CD4-positive, alpha-beta T cell treated with Interleukin-10 for 1 hour (primary cell): ENCODE results near the gene SALL4.
"Not testable (repeated sequence)": the region's sequence is repeated elsewhere in the genome, so short reads cannot be mapped to it uniquely, and the experiment has no call there.

Experiments used
- DNase-seq: peaks from one replicate; pipeline ENCODE4 v3.0.0-alpha.2; 2020

SALL4 gene

DNA sequence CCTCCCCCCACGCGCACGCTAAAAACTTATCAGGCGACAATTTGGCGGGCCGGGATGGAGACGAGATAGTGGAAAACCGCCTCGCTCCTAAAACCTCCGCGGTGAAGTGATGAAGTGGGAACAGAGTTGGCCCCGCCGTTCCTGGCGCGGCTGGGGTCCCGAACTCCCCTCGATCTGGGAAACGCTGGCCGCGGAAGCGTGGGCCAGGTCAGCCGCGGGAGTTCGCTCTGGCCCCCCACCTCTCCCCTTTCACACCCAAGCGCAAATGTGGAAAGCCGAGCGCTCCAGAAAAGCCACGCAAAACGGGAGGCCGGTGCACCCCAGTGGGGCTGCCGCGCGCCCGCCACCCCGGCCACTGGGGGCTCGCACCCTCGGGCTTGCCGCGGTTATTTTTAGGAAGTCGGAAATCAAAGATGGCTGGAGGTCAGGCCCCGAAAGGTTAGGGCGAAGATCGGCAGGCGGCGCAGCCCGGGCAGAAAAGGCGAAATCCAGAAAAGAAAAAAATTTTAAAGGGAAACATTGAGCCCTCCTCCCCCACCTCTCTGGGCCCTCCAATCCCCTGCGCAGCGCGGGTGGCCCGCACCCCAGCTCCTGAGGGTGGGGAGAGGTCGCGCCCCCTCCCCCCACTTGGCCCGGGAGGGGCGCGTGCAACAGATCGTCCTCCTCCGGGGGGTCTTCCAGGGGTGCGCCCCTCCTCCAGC lies 1.0 kb downstream of the SALL4 start:
- DNase-seq: no peak

DNA sequence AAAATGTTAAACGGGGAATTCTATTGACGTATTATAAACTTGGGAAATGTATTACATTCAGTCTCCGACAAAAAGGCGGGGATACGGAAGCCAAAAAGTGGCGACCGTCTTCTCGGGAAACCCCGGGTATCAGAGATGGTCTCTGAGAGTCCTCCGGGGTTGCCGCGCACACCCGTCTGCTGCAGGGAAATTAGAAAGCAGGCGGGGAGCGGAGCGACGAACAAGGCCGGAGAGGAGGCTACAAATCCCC lies 1.5 kb downstream of the SALL4 start:
- DNase-seq: no peak

DNA sequence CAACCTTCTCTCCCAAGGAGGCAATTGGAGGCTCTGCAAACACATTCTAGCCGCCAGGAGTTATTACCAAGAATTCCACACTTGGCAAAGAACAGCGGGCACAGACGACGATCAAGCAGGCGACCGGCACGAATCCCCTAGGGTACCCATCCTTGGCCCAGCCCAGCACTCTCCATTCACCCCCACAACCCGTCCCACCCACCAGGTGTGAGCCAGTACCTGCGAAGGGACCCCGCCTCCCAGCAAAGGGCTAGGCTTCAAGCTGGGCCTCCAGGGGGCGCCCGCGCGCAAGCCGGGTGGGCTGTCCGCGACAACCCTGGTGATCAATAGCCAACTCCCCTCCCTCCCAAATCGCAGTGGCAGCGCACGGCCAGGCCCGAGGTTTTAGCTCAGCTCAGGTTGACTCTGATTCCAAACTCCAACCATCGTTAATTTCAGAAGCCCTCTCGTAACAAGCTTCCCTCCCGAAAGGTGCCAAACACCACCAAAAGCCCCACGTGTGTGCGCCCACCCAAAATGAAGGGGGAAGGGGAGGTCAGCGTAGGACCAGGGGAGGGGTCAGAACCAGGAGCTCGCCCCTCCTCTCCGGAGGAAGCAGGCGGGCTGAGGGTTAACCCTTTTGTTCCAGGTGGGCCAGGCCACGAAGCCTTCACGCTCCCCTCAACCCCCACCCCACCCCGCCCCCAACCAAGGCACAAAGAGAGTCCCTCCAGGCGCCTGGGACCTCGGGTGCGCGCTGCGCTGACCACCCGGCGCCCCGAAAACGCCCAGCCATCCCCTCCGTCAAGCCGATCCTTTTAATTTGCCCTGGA lies 2.1 kb downstream of the SALL4 start:
- DNase-seq: peak; percentile 53

DNA sequence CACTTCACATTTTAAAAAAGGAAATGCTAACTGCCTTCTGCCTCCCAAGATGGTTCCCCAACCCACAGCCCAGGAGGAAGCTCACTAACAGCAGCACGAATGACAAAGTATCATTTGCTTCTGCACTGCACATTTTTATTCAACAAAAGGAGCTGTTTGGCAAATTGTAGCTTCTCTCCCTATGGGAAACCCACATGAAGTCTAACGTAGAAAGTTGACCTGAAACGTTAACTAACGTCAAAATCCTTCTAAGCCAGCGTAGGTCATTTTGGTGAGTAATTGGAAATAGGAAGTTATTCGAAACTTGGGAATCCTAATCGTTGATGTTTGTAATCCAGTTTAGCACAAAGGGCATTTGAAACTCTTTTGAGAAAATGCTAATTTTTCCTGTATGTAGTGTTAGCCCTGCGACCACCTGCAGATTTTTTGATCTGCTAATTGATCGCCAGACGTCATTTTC lies 2.9 kb downstream of the SALL4 start:
- DNase-seq: no peak

DNA sequence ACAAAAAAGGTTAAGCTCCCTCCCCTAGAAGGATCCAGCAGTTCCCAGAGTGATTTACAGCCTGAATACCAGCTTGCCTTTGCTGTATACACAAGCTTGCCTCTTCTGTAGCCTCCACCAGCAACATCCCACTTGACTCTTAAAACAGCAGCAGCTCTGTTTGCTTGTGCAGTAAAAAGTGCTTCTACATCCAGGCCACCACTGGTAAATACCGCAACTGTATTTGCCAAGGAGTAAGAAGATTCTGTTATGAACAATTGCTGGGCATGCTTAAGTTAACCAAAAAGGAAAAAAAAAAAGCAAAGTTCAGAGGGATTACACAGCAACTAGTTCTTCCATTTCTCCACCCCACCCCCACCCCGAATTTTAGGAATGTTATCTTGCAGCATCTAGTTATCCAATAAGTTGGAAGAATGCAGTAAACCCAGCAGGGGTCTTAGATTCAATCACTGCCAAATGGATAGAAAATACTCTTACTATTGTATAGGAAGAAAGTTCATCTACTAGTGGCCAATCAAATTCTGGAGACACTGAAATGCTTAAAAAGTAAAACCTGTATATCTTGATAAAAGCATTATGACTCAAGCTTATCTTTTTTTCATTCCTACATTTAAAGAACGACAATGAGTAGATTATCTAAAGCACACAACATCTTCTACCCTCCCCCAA lies 4.8 kb downstream of the SALL4 start:
- no peak for DNase-seq

DNA sequence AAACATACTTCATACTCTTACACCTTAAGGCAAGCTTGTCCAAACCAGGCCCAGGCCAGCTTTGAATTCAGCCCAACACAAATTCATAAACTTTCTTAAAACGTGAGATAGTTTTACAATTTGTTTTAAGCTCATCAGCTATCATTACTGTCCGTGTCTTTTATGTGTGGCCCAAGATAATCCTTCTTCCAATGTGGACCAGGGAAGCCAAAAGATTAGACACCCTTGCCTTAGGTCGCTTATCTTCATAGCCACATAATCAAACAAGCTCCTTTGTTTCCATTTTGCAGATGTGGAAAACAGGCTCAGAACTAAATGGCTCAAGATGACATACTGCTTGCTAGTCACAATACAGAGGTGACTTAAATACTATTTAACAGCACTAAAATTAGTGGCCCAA lies 6.0 kb downstream of the SALL4 start:
- DNase-seq: no peak

DNA sequence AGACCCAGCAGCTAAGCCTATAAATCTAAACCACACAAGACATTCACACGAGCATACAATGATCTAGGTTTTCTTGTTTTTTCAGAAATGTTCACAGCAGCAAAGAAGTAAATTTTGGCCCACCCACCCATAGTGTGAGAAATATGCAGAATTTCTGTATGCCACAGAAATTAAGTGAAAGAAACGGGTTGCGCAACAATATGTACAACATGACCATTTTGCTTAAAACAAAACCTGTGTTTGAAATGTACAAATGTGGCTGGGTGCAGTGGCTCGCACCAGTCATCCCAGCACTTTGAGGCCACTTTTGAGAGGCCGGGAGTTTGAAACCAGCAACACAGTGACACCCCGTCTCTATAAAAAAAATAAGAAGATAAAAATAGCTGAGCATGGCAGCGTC lies 9.4 kb downstream of the SALL4 start:
- DNase-seq: no peak

DNA sequence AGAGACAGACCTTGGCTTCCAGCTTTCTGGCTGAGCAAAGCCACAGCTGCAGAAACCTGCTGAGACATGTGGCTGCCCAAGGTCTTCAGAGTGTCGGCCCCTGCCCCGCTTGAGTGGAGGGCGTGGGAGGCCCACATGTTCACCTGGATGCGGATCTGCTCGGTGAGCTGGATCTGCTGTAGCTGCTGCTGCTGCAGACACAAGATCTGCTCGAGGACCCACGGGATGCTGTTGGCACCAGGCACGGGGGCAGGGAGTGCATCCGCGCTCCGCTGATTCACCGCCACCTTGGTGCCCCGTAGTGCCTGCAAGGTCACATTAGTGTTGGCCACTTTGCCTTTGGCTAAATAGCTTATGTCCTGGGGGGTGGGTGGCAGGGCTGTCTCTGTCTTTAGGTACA lies 10.7 kb downstream of the SALL4 start:
- no peak for DNase-seq

DNA sequence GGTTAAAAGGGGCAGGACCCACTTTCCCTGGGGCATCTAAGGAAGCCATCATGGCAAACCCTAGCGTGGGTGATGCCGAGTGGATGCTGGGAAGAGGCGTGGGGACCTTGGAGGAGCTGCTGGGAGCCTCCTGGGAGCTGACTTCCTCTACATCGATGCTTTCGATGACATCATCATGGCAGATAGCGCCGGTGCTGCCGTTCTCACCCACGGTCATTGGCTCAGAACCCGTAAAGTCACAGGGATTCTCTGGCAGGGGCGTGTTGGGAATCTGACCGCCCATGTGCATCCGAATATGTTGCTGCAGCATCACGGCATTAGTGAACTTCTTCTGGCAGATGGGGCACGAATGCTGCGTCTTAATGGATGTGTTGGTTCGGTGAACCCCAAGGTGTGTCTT lies 12.1 kb downstream of the SALL4 start:
- no peak for DNase-seq

DNA sequence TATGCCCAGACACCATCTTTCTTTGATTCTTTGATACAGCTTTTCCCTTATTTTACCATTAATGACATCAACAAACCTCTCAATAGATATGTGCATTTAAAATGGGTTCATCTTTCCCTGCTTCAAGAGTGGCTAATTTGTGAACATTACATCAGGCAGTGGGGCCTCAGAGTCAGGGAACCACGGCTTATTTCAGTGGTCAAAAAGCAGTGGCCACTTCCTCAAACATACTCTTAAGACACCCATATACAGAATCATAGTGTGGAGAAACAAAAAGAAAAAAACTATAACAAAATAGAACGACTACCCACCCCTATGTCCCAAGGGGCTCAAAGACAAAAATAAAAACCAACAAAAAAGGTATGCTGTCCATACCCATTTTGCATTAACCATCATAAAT lies 12.9 kb downstream of the SALL4 start:
- no peak for DNase-seq

DNA sequence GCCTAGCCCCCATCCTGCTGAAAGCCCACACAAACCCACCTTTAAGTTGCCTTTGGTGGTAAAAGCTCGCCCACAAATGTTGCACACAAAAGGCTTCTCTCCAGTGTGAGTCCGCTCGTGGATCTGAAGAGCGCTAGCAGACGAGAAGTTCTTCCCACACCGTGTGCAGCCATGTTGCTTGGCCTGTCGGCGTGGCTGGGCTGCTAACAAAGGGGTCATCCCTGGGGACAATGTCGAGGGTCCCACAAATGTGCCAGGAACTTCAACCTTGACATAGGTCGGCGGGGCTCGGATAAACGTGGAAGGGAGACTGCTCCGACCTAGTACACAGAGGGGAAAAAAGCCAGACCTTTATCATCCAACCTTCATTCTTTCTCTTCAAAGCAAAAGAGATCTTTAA lies 13.5 kb downstream of the SALL4 start:
- DNase-seq: no peak

DNA sequence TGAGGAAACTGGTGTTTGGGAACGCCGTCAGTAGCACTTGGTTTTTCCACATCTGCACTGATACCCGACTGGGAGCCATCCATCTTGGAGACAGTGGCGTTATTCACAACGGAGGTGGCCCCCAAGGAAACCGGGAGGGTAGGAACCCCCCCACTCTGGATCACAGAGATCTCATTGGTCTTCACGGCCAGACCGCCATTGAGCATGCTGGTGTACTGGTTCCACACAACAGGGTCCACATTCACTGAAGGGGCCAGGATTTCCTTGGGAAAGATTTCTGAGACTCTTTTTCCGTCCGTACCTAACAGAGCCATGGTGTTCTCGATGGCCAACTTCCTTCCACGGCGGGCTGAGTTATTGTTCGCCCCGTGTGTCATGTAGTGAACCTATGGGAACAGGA lies 18.0 kb downstream of the SALL4 start:
- DNase-seq: no peak

DNA sequence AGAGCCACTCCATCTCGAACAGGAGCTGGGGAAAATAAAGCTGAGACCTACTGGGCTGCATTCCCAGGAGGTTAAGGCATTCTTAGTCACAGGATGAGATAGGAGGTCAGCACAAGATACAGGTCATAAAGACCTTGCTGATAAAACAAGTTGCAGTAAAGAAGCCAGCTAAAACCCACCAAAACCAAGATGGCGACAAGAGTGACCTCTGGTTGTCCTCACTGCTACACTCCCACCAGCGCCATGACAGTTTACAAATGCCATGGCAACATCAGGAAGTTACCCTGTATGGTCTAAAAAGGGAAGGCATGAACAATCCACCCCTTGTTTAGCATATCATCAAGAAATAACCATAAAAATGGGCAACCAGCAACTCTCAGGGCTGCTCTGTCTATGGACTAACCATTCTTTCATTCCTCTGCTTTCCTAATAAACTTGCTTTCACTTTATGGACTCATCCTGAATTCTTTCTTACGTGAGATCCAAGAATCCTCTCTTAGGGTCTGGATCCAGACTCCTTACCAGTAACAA lies 24.0 kb downstream of the SALL4 start:
- not testable (repeated sequence) for DNase-seq

DNA sequence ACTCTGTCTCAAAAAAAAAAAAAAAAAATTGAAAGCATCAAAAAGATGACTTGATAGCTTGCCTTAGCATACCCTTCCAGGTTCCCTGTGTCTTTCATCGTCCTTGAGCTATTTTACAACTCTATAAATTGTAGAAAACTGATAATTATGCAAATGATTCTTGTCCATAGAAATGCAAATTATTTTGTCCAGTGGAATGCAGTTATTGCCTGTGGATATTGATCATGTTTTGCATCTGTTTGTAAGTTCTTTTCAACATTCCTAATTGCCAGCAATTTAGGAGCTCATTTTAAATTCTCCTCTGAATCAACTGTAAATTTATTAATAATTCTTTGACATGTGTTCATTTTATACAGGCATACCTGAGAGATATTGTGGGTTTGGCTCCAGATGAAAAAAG lies 27.1 kb downstream of the SALL4 start:
- no peak for DNase-seq

DNA sequence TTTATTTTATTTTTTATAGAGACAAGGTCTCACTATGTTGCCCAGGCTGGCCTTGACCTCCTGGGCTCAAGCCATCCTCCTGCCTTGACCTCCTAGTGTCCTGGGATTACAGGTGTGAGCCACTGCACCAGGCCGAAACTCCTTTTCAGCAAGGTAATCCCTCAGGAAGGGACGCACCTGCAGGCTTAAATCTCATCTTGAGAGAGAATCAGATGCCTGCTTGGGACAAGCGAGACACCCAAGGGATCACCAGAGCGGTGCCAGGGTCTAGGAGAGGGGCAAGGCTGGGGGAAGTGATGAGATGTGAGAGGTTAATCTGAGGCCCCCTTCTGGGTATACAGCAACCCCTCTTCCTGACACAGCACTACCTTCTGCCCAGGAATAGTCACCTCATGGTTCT lies 30.1 kb downstream of the SALL4 start:
- no peak for DNase-seq

DNA sequence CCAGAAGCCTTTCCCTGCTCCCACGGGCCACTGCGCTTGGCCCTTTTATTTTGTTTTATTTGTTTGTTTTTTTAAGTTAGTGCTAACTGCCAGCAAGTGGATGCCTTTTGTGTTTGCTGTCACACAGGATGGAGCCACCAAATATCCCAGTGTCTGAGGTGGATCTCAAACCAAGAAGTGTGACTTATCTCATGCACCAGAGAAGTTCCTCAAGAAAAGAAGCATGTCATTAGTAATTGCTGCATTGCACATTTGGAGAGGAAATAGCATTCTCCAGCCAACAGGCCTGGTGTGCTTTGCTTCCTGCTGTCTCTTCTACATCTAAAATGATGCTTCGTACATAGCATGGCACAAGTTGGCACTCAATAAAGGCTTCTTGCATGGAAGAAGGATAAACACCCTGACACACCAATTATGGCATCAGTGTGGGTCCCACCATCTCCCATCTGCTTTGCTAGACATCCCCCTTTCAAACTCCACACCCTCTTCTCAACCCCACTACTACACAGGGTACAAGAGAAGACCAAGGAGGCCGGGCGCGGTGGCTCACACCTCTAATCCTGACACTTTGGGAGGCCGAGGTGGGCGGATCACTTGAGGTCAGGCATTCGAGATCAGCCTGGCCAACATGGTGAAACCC lies 32.2 kb downstream of the SALL4 start:
- DNase-seq: no peak

DNA sequence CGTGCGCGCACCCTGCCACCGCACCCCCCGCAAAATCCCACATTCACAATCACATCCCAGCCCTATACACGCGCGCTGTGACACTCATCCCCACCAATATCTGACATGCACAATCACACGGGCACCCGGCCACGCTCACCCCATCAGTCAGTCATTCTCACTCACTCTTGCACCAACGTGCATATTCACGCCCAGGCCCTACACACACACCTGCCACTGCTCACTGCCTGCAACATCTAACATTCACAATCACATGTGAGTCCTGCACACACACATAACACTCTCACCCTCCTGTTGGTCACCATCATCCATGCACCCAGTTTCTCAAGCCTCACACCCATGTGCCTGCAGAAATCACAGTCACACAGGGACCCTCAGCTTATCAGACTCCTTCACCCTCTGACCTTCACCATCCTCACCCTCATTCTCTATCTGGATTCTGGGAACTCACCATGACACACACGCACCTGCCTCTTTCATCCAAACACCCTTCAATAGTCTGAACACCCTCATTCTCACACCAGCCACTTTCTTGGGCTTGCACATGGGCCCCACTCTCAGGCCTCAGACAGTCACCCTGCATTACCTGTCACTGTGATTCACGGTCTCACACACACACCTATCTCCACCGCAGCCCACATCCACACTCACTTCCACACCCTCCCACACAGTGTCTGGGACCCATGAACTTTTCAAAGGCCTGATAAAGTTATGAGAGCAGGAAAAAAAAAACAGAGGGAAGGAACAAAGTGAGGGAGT lies 33.4 kb downstream of the SALL4 start:
- DNase-seq: no peak

DNA sequence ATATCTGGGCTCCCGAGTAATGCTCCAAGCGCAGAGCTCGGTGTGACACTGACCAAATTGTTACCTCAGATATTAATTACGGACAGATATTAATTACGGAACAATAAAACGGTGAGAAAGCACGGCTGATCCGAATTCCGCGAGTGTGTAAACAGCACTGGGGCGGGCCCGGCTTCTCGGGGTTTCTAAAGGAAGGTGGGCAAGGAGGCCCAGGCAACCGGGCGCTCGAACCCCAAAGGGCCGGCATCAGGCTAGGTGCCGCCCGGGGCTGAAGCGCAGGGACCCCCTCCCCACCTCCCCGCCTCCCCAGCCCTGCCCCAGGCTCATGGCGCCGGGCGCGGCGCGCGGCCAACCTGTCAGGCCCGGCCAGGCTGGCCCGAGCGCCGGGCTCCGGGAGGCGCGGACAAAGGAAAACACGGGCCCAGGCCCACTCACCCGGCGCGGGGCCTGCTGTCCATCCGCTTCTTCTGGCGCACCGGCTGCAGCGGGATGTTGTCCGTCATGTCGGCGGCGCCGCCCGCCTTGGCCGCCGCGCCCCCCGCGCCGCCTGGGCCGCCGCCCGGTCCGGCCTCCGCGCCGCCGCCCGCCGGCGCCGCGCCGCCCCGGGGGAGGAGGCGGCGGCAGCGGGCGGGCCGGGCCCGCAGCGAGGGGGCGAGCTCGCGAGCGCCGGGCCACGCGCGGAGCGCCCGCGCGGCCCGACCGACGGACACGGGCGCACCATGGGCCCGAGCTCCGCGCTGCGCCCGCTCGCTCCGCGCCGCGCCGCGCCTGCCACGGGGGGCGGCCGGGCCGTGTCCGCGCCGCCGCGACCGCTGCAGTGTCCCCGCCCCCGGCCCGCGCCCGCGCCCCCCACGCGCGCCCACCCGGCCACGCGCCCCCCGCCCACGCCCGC lies 34.2 kb downstream of the SALL4 start, which contains the start of gene ATP9A:
Gene ATP9A, minus strand, starts transcription at position 524 of the 892 bp plus-strand sequence. Its CDS starts 21 bp downstream, at position 503.
- DNase-seq: no peak

DNA sequence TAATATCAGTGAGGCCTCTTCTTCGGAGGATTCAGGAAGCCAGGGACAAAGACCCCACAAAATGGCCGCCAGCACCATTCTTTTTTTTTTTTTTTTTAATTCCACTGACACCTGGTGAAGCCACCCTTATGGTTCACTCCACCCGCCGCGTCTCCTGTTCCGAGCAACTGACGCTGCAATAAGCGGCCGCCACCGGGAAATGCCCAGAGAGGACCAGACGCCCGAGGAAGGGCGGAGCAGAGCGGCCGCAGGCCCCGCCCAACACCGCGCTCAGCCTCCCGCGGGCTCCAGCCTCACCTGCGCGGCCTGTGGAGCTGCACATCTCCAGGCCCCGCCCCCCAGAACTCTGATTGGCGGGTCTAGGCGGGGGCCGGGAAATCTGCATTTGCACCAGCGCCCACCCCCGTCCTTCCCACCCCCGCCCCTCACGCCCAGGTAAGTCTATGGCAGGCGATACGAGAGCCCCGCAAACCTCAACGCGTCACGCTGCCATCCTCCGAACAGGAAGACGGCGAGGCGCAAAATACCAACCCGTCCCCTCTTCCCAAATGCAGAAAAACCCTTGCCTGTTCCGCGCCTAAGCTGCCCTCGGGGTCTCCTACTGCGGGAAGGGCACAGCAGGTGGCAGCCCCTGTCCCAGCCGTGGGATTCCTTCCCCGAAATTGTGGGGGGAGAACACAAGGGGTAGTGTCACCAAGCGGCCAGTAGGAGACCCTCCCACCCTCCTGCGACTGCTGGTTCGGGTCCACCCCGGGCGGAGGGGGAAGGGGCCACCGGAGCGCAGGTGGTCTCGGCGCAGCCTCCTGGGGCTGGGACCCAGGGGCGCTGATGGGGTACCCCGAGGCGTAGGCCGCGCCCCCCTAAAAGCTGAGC lies 35.1 kb downstream of the SALL4 start:
- DNase-seq: peak; percentile 71

DNA sequence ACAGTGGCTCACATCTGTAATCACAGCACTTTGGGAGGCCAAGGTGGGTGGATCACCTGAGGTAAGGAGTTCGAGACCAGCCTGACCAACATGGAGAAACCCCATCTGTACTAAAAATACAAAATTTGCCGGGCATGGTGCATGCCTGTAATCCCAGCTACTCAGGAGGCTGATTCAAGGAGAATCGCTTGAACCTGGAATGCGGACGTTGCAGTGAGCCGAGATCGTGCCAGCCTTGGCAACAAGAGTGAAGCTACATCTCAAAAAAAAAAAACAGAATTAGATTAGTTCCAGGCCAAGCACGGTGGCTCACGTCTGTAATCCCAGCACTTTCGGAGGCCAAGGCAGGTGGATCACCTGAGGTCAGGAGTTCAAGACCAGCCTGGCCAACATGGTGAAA lies 36.9 kb downstream of the SALL4 start:
- DNase-seq: not testable (repeated sequence)
